Measurements from ENCODE around the gene EYA3. TPM values are rescaled to one million over a fixed set of nuclear protein-coding genes. Genes with fewer than 3 reads are reported as not detected.

The EYA3 gene
- total RNA-seq, 1 experiment from 2014 or later, result 32.7 TPM

DNA sequence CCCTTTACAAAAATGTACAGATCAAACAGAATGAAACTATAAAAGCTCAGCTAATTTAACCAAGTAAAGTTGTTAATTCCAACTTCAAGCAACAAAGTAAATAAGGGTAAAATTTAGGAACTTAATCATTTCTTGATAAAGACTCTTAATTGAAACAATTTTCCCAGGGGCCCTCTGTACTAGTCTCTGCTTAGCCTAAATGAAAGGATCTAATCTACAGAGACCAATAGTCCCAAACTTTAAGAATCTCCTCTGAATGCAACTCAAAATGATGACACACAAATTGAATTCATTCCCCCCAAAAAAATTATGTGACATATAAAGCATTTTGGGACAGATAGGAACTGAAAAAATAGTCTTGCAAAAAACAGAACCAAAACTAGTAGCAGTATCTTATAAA is 16.6 kb downstream of the EYA3 start:
- Histone ChIP-seq H3K23me2 (ENCODE audit: insufficient read length, low read depth, low read length, poor library complexity, severe bottlenecking) (no peaks in the 10 kb centered on the region), H3K27ac (ENCODE audit: insufficient read length, low read depth, low read length) (no peak overlapping the region), H3K4ac (ENCODE audit: low read depth, low read length) (no peak overlapping the region), H3K79me1 (ENCODE audit: insufficient read depth, low read depth, low read length, poor library complexity, severe bottlenecking) (peaks cover 5% of the 10 kb centered on the region), H3K18ac (ENCODE audit: insufficient read length, low read depth, low read length) (no peak overlapping the region), H3T11ph (ENCODE audit: low read length) (no peak overlapping the region), H3K4me1 (ENCODE audit: insufficient read depth, low read length) (no peaks in the 10 kb centered on the region), H2BK12ac (ENCODE audit: insufficient read length, low read depth, low read length) (no peak overlapping the region), H2BK5ac (ENCODE audit: insufficient read length, low read length) (no peak overlapping the region), H4K5ac (ENCODE audit: insufficient read length, low read depth, low read length) (no peak overlapping the region), H3K79me2 (ENCODE audit: insufficient read depth, low read length) (peaks cover 4% of the 10 kb centered on the region; the same call in 1 of the 2 replicates), H2AK5ac (ENCODE audit: insufficient read length, low read length) (no peak overlapping the region), H3K9me3 (ENCODE audit: control insufficient read depth, low read depth, low read length) (no peaks in the 10 kb centered on the region), H3K23ac (ENCODE audit: insufficient read length, low read depth, low read length) (no peak overlapping the region), H2BK15ac (ENCODE audit: low read depth, low read length) (no peak overlapping the region), H3K27me3 (ENCODE audit: insufficient read depth, low read length) (no peaks in the 10 kb centered on the region), H3K56ac (ENCODE audit: insufficient read length, low read depth, low read length) (no peak overlapping the region), H2BK20ac (ENCODE audit: low read depth, low read length, poor library complexity, severe bottlenecking) (no peak overlapping the region), H4K91ac (ENCODE audit: insufficient read length, low read depth, low read length) (no peak overlapping the region), H3K9ac (ENCODE audit: extremely low read depth, insufficient read length, low read length) (no peak overlapping the region), H2AFZ (ENCODE audit: low read length) (no peak overlapping the region), H3K14ac (ENCODE audit: insufficient read depth, low read length) (no peak overlapping the region), H3K4me2 (ENCODE audit: insufficient read depth, insufficient read length, low read length) (no peak overlapping the region), H4K8ac (replicated peaks; ENCODE audit: insufficient read length, low read depth, low read length) (no peak overlapping the region), H4K20me1 (ENCODE audit: control insufficient read depth, insufficient read depth, insufficient read length) (no peaks in the 10 kb centered on the region), H2BK120ac (ENCODE audit: low read depth, low read length, poor library complexity, severe bottlenecking) (no peak overlapping the region)
- DNase-seq, result no peak
- Mint-ChIP-seq H3K27me3 (ENCODE audit: low read depth) (no peaks in the 10 kb centered on the region), H3K36me3 (ENCODE audit: insufficient read depth in 1 of 3, low read depth in 3 of 3) (no peaks in the 10 kb centered on the region; a peak in 1 of 7 replicates), H3K9me3 (no peaks in the 10 kb centered on the region), H3K27ac (no peak overlapping the region), H3K4me1 (no peaks in the 10 kb centered on the region), H3K4me3 (no peak overlapping the region)
- TF ChIP-seq, protein P1, sequence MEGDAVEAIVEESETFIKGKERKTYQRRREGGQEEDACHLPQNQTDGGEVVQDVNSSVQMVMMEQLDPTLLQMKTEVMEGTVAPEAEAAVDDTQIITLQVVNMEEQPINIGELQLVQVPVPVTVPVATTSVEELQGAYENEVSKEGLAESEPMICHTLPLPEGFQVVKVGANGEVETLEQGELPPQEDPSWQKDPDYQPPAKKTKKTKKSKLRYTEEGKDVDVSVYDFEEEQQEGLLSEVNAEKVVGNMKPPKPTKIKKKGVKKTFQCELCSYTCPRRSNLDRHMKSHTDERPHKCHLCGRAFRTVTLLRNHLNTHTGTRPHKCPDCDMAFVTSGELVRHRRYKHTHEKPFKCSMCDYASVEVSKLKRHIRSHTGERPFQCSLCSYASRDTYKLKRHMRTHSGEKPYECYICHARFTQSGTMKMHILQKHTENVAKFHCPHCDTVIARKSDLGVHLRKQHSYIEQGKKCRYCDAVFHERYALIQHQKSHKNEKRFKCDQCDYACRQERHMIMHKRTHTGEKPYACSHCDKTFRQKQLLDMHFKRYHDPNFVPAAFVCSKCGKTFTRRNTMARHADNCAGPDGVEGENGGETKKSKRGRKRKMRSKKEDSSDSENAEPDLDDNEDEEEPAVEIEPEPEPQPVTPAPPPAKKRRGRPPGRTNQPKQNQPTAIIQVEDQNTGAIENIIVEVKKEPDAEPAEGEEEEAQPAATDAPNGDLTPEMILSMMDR (conservative IDR thresholded peaks at IDR 0.05), result no peak

Data from H9 (cell line).